Spinal cord (tissue), 4 donors: ENCODE measurements around the gene TM9SF4. TPM values are rescaled to one million over a fixed set of nuclear protein-coding genes. Genes with fewer than 3 reads are reported as not detected.

ENCODE experiments used
- polyA plus RNA-seq, 2 donors: library from polyadenylated mRNA; unstranded; fragments of 120-200 nt; gene quantifications; one replicate each; pipeline ENCODE4 v1.2.1, GENCODE V29; 2013; ENCODE audit not compliant: insufficient read length in 2 of 2
- total RNA-seq, 2 donors: library from RNA; depleted of rRNA in 1 of 2; stranded (reverse); fragments of 120-200 nt in 1 of 2; fragments of >200 nt in 1 of 2; gene quantifications; one replicate each; pipeline versions ENCODE4 v1.2.3 to v1.2.4, GENCODE V29; 2013 to 2014

TM9SF4 gene
- total and polyA plus RNA-seq, 4 donors: 33.2 to 65.9 (median 49.1) TPM

Other genes with a start within 250 kb of the TM9SF4 start
- gene DUSP15, start 239.2 kb upstream of the TM9SF4 start, total RNA-seq: 10 to 100 TPM in 1 of 2 donors, 1 to 10 TPM in 1; 7.8 to 13.3 TPM
- 10 to 100 TPM; 27.5 to 31.0 TPM for gene DUSP15, start 239.2 kb upstream of the TM9SF4 start, polyA plus RNA-seq
- gene TTLL9, start 239.1 kb upstream of the TM9SF4 start, total RNA-seq: 10 to 100 TPM in 1 of 2 donors, 1 to 10 TPM in 1; 5.1 to 12.1 TPM
- 10 to 100 TPM; 18.4 to 18.8 TPM for gene TTLL9, start 239.1 kb upstream of the TM9SF4 start, polyA plus RNA-seq
- 10 to 100 TPM in 1 of 2 donors, 1 to 10 TPM in 1; 8.5 to 14.5 TPM for gene PDRG1, start 157.7 kb upstream of the TM9SF4 start, total RNA-seq
- 10 to 100 TPM; 34.4 to 35.8 TPM for gene PDRG1, start 157.7 kb upstream of the TM9SF4 start, polyA plus RNA-seq
- 1 to 10 TPM; 1.8 to 3.7 TPM for gene XKR7, start 141.6 kb upstream of the TM9SF4 start, total RNA-seq
- 1 to 10 TPM; 7.9 to 9.0 TPM for gene XKR7, start 141.6 kb upstream of the TM9SF4 start, polyA plus RNA-seq
- gene CCM2L, start 99.3 kb upstream of the TM9SF4 start, total RNA-seq: 1 to 10 TPM; 3.8 to 8.4 TPM
- 1 to 10 TPM; 6.4 to 6.8 TPM for gene CCM2L, start 99.3 kb upstream of the TM9SF4 start, polyA plus RNA-seq
- 10 to 100 TPM in 1 of 2 donors, 1 to 10 TPM in 1; 9.1 to 12.4 TPM for gene HCK, start 57.5 kb upstream of the TM9SF4 start, total RNA-seq
- gene HCK, start 57.5 kb upstream of the TM9SF4 start, polyA plus RNA-seq: 1 to 10 TPM; 5.1 to 6.9 TPM
- gene PLAGL2, start 98.0 kb downstream of the TM9SF4 start, total RNA-seq: 1 to 10 TPM; 2.5 to 4.5 TPM
- gene PLAGL2, start 98.0 kb downstream of the TM9SF4 start, polyA plus RNA-seq: 10 to 100 TPM; 10.7 to 12.1 TPM
- 10 to 100 TPM; 21.3 to 32.9 TPM for gene POFUT1, start 98.2 kb downstream of the TM9SF4 start, total RNA-seq
- gene POFUT1, start 98.2 kb downstream of the TM9SF4 start, polyA plus RNA-seq: 10 to 100 TPM; 22.8 to 27.6 TPM
- gene KIF3B, start 167.9 kb downstream of the TM9SF4 start, total RNA-seq: 10 to 100 TPM; 54.4 to 64.8 TPM
- gene KIF3B, start 167.9 kb downstream of the TM9SF4 start, polyA plus RNA-seq: 10 to 100 TPM; 69.0 to 75.8 TPM
- 10 to 100 TPM; 48.7 to 58.3 TPM for gene ASXL1, start 248.6 kb downstream of the TM9SF4 start, total RNA-seq
- 10 to 100 TPM; 51.6 to 55.2 TPM for gene ASXL1, start 248.6 kb downstream of the TM9SF4 start, polyA plus RNA-seq